ENCODE results near the gene FGD5.

Gene FGD5

DNA sequence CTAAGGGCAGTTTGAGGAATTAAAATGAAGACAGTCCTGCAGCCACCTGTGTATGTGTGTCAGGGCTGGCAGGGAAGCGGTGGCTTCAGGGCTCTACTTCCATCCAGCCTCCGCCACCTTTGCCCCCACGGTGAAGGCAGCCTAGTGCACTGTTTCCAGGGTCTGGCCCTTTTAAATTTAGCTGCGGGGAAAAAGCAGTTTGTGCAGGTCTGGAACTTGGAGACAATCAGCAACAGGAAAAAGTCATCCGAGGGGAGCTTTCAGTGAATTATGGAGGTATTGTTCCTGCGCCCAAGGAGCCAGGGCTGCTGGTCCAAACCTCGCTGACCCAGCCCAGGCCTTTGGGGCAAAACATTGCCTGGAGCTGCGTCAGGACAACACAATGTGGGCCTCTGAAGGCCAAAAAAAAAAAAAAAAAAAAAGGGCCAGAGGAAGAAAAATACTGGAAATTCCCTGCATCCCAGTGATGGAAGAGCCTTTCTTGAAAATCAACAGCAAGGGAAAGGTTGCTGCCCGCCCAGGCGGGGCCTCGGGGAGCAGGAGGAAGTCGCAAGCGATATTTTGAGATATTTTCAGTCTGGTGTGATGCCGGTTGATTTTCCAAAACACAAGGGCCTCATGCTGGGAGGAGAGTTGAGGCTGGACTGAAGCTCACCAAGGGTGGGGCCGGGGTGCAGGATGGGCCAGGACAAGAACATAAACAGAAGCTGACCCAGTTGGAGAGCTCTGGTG lies 25.5 kb upstream of the FGD5 start:
- Histone ChIP-seq H3K4me2 (ENCODE audit: insufficient read depth, low read length, poor library complexity, severe bottlenecking) (no peak overlapping the region), H3K18ac (ENCODE audit: low read length) (no peak overlapping the region), H4K91ac (ENCODE audit: low read depth, low read length, poor library complexity) (no peak overlapping the region), H3K9me3 (replicated peaks in 1 of 2; ENCODE audit: control insufficient read depth in 2 of 2, insufficient read depth in 1 of 2, low read depth in 1 of 2, low read length in 2 of 2) (peaks cover 0 to 2% of the 10 kb centered on the region in 2 donors), H2AK5ac (ENCODE audit: low read depth, low read length) (no peak overlapping the region), H2BK120ac (ENCODE audit: low read depth, low read length) (no peak overlapping the region), H2BK12ac (ENCODE audit: low read length) (no peak overlapping the region), H3K27ac (replicated peaks; ENCODE audit: low read length) (no peak overlapping the region), H2BK5ac (ENCODE audit: low read length) (no peak overlapping the region), H3K27me3 (ENCODE audit: control insufficient read depth in 3 of 3, insufficient read depth in 3 of 3, low read depth in 1 of 3, low read length in 3 of 3) (peaks cover 0 to 40% (median 0%) of the 10 kb centered on the region in 3 experiments), H3K4ac (ENCODE audit: low read length) (no peak overlapping the region), H3K36me3 (replicated peaks in 1 of 2; ENCODE audit: control insufficient read depth in 2 of 2, insufficient read depth in 2 of 2, low read length in 2 of 2) (no peaks in the 10 kb centered on the region), H2BK15ac (ENCODE audit: low read length) (no peak overlapping the region), H3K79me1 (ENCODE audit: low read depth, low read length) (no peaks in the 10 kb centered on the region), H3K4me3 (ENCODE audit: low read length in 2 of 2) (no peak overlapping the region), H3K9ac (ENCODE audit: low read depth, low read length, poor library complexity) (no peak overlapping the region), H3K23ac (ENCODE audit: low read depth, low read length, poor library complexity) (no peak overlapping the region), H3K14ac (ENCODE audit: low read length) (no peak overlapping the region), H3K4me1 (ENCODE audit: control insufficient read depth in 2 of 2, insufficient read depth in 1 of 2, low read depth in 1 of 2, low read length in 2 of 2) (peaks cover 0 to 2% of the 10 kb centered on the region in 2 donors), H4K8ac (ENCODE audit: low read depth, low read length) (no peak overlapping the region), H2AFZ (ENCODE audit: low read length) (no peak overlapping the region)
- no CpG with 5 or more reads among the region's 15 CpGs for WGBS, 2 donors (ENCODE audit: extremely low coverage in 2 of 2, insufficient read length in 2 of 2, insufficient replicate concordance in 1 of 2)
- no peak for DNase-seq (ENCODE audit: low spot score)

DNA sequence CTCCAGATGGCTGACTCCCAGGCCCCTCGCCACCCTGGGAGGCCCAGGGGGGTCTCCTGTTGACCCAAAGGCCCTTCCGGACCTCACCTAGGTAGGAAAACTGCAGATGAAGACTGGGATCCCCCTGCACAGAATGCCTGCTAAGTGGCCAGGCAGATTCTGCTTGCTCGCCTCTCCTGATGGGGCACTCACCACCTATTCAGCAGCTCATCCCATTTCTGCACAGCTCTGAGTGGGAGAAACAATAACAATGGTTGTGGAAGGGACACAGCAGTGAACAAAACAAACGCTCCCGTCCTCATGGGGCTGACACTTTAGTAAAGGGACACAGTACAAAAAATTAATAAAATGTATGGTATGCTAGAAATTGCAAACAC lies 24.9 kb upstream of the FGD5 start:
- Histone ChIP-seq H3K27me3 (ENCODE audit: control insufficient read depth in 3 of 3, insufficient read depth in 3 of 3, low read depth in 1 of 3, low read length in 3 of 3) (peaks cover 0 to 40% (median 0%) of the 10 kb centered on the region in 3 experiments), H3K9me3 (replicated peaks in 1 of 2; ENCODE audit: control insufficient read depth in 2 of 2, insufficient read depth in 1 of 2, low read depth in 1 of 2, low read length in 2 of 2) (peaks cover 0 to 2% of the 10 kb centered on the region in 2 donors), H3K4me2 (ENCODE audit: insufficient read depth, low read length, poor library complexity, severe bottlenecking) (no peak overlapping the region), H2AK5ac (ENCODE audit: low read depth, low read length) (no peak overlapping the region), H2BK12ac (ENCODE audit: low read length) (no peak overlapping the region), H2BK15ac (ENCODE audit: low read length) (no peak overlapping the region), H3K79me1 (ENCODE audit: low read depth, low read length) (no peaks in the 10 kb centered on the region), H3K9ac (ENCODE audit: low read depth, low read length, poor library complexity) (no peak overlapping the region), H3K18ac (ENCODE audit: low read length) (no peak overlapping the region), H2BK5ac (ENCODE audit: low read length) (no peak overlapping the region), H3K36me3 (replicated peaks in 1 of 2; ENCODE audit: control insufficient read depth in 2 of 2, insufficient read depth in 2 of 2, low read length in 2 of 2) (no peaks in the 10 kb centered on the region), H2AFZ (ENCODE audit: low read length) (no peak overlapping the region), H3K27ac (replicated peaks; ENCODE audit: low read length) (no peak overlapping the region), H3K4me3 (ENCODE audit: low read length in 2 of 2) (no peak overlapping the region), H4K91ac (ENCODE audit: low read depth, low read length, poor library complexity) (peak overlapping the region; percentile 25), H3K4me1 (ENCODE audit: control insufficient read depth in 2 of 2, insufficient read depth in 1 of 2, low read depth in 1 of 2, low read length in 2 of 2) (peaks cover 0 to 2% of the 10 kb centered on the region in 2 donors), H3K4ac (ENCODE audit: low read length) (no peak overlapping the region), H3K14ac (ENCODE audit: low read length) (no peak overlapping the region), H2BK120ac (ENCODE audit: low read depth, low read length) (no peak overlapping the region), H4K8ac (ENCODE audit: low read depth, low read length) (no peak overlapping the region), H3K23ac (ENCODE audit: low read depth, low read length, poor library complexity) (peak overlapping the region; percentile 8)
- WGBS, 2 donors (ENCODE audit: extremely low coverage in 2 of 2, insufficient read length in 2 of 2, insufficient replicate concordance in 1 of 2) = no CpG with 5 or more reads among the region's 5 CpGs
- no peak for DNase-seq (ENCODE audit: low spot score)

DNA sequence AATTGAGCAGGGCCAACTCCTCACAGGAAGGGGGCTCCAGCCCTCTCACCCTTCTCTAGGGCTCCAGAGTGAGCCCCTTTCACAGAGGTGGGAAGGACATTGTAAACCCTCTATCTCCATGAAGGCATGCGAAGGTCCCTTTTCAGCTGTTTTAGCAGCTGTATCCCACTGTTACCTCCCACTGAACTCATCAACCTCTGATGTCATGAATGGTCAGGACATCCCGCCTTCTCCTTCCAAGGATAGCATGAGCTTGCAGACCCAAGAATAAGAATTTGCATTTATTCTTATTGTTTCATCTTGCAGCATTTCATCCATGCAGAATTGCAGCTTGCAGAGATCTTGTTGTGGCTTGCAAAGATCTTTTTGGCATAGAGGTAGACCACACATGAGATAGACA lies 24.3 kb upstream of the FGD5 start:
- Histone ChIP-seq H2AFZ (ENCODE audit: low read length) (no peak overlapping the region), H3K4me1 (ENCODE audit: control insufficient read depth in 2 of 2, insufficient read depth in 1 of 2, low read depth in 1 of 2, low read length in 2 of 2) (peaks cover 0 to 2% of the 10 kb centered on the region in 2 donors), H3K18ac (ENCODE audit: low read length) (no peak overlapping the region), H3K14ac (ENCODE audit: low read length) (no peak overlapping the region), H3K79me1 (ENCODE audit: low read depth, low read length) (no peaks in the 10 kb centered on the region), H3K9me3 (replicated peaks in 1 of 2; ENCODE audit: control insufficient read depth in 2 of 2, insufficient read depth in 1 of 2, low read depth in 1 of 2, low read length in 2 of 2) (peaks cover 0 to 2% of the 10 kb centered on the region in 2 donors), H2BK120ac (ENCODE audit: low read depth, low read length) (no peak overlapping the region), H2BK12ac (ENCODE audit: low read length) (no peak overlapping the region), H4K91ac (ENCODE audit: low read depth, low read length, poor library complexity) (no peak overlapping the region), H3K4ac (ENCODE audit: low read length) (no peak overlapping the region), H3K4me3 (ENCODE audit: low read length in 2 of 2) (no peak overlapping the region), H4K8ac (ENCODE audit: low read depth, low read length) (no peak overlapping the region), H3K27ac (replicated peaks; ENCODE audit: low read length) (no peak overlapping the region), H3K23ac (ENCODE audit: low read depth, low read length, poor library complexity) (no peak overlapping the region), H3K27me3 (ENCODE audit: control insufficient read depth in 3 of 3, insufficient read depth in 3 of 3, low read depth in 1 of 3, low read length in 3 of 3) (peaks cover 0 to 40% (median 0%) of the 10 kb centered on the region in 3 experiments), H3K4me2 (ENCODE audit: insufficient read depth, low read length, poor library complexity, severe bottlenecking) (no peak overlapping the region), H2BK5ac (ENCODE audit: low read length) (no peak overlapping the region), H2BK15ac (ENCODE audit: low read length) (no peak overlapping the region), H3K9ac (ENCODE audit: low read depth, low read length, poor library complexity) (no peak overlapping the region), H3K36me3 (replicated peaks in 1 of 2; ENCODE audit: control insufficient read depth in 2 of 2, insufficient read depth in 2 of 2, low read length in 2 of 2) (no peaks in the 10 kb centered on the region), H2AK5ac (ENCODE audit: low read depth, low read length) (no peak overlapping the region)
- no peak for DNase-seq (ENCODE audit: low spot score)
- WGBS, 2 donors (ENCODE audit: extremely low coverage in 2 of 2, insufficient read length in 2 of 2, insufficient replicate concordance in 1 of 2) = no CpG with 5 or more reads among the region's 2 CpGs

DNA sequence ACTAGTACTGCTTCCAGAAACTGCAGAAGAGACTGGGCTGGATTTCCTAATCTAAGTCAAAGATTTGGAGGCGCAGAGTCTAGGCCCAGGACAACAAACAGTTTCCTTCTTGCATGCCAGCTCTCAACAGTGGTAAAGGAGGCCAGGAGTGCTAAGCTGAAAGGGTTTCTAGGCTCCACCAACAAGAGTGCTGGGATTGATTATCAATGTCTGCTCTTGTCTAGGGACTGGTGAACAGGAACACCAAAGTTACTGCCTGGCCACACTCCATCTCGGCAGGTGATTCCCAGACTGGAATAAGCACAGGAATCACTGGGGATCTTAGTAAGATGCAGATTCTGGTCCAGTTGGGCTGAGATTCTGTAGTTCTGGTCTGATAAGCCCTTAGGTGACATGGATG lies 22.8 kb upstream of the FGD5 start:
- no peak overlapping the region for H3K18ac ChIP-seq (ENCODE audit: low read length)
- H3K36me3 ChIP-seq (replicated peaks in 1 of 2; ENCODE audit: control insufficient read depth in 2 of 2, insufficient read depth in 2 of 2, low read length in 2 of 2) = no peaks in the 10 kb centered on the region
- H3K4me3 ChIP-seq (ENCODE audit: low read length in 2 of 2) = no peak overlapping the region
- H3K23ac ChIP-seq (ENCODE audit: low read depth, low read length, poor library complexity) = no peak overlapping the region
- WGBS, 2 donors (ENCODE audit: extremely low coverage in 2 of 2, insufficient read length in 2 of 2, insufficient replicate concordance in 1 of 2) = no CpG with 5 or more reads among the region's 2 CpGs
- no peaks in the 10 kb centered on the region for H3K79me1 ChIP-seq (ENCODE audit: low read depth, low read length)
- peaks cover 0 to 31% (median 0%) of the 10 kb centered on the region in 3 experiments for H3K27me3 ChIP-seq (ENCODE audit: control insufficient read depth in 3 of 3, insufficient read depth in 3 of 3, low read depth in 1 of 3, low read length in 3 of 3)
- H2AFZ ChIP-seq (ENCODE audit: low read length) = no peak overlapping the region
- no peak overlapping the region for H2BK12ac ChIP-seq (ENCODE audit: low read length)
- H3K4me1 ChIP-seq (ENCODE audit: control insufficient read depth in 2 of 2, insufficient read depth in 1 of 2, low read depth in 1 of 2, low read length in 2 of 2) = peaks cover 0 to 2% of the 10 kb centered on the region in 2 donors
- H3K4ac ChIP-seq (ENCODE audit: low read length) = no peak overlapping the region
- no peak overlapping the region for H3K4me2 ChIP-seq (ENCODE audit: insufficient read depth, low read length, poor library complexity, severe bottlenecking)
- no peak overlapping the region for H4K8ac ChIP-seq (ENCODE audit: low read depth, low read length)
- H2BK120ac ChIP-seq (ENCODE audit: low read depth, low read length) = no peak overlapping the region
- H3K9me3 ChIP-seq (replicated peaks in 1 of 2; ENCODE audit: control insufficient read depth in 2 of 2, insufficient read depth in 1 of 2, low read depth in 1 of 2, low read length in 2 of 2) = peaks cover 0 to 2% of the 10 kb centered on the region in 2 donors
- no peak overlapping the region for H3K14ac ChIP-seq (ENCODE audit: low read length)
- no peak overlapping the region for H2BK15ac ChIP-seq (ENCODE audit: low read length)
- no peak overlapping the region for H3K9ac ChIP-seq (ENCODE audit: low read depth, low read length, poor library complexity)
- H3K27ac ChIP-seq (replicated peaks; ENCODE audit: low read length) = no peak overlapping the region
- H2BK5ac ChIP-seq (ENCODE audit: low read length) = no peak overlapping the region
- no peak for DNase-seq (ENCODE audit: low spot score)
- H2AK5ac ChIP-seq (ENCODE audit: low read depth, low read length) = no peak overlapping the region
- no peak overlapping the region for H4K91ac ChIP-seq (ENCODE audit: low read depth, low read length, poor library complexity)

All from neuronal stem cell (in vitro differentiated cells).